Transverse colon (tissue), 4 donors: ENCODE measurements around the gene PROSER2. TPM values are rescaled to one million over a fixed set of nuclear protein-coding genes. Genes with fewer than 3 reads are reported as not detected.

Experiments
- DNase-seq: peaks from one replicate; pipeline ENCODE4 v3.0.0-alpha.2; 2019
- H3K27ac ChIP-seq, 4 donors: fragments of 200-600 bp; sonication (generic); 2 replicates each; pipeline ENCODE4 v1.5.1; 2016 to 2018; ENCODE audit warnings: inconsistent platforms in 4 of 4
- H3K27me3 ChIP-seq: fragments of 200-600 bp; sonication (generic); 2 replicates; pipeline ENCODE4 v1.5.1; 2017; ENCODE audit warnings: inconsistent platforms
- H3K36me3 ChIP-seq, 4 donors: fragments of 200-600 bp; sonication (generic); 2 replicates each; pipeline ENCODE4 v1.5.1; 2017 to 2019; ENCODE audit warnings: inconsistent platforms in 4 of 4
- H3K4me1 ChIP-seq, 4 donors: fragments of 200-600 bp; sonication (generic); 2 replicates each; pipeline ENCODE4 v1.5.1; 2017 to 2020; ENCODE audit warnings: inconsistent platforms in 4 of 4
- H3K4me3 ChIP-seq, 4 donors: fragments of 200-600 bp; sonication (generic); 1 replicate in 1 of 4; 2 replicates in 3 of 4; pipeline versions ENCODE4 v1.5.1 to v1.6.1; 2017 to 2019; ENCODE audit warnings: inconsistent platforms in 4 of 4
- H3K9me3 ChIP-seq, 2 donors: fragments of 200-600 bp; sonication (generic); 2 replicates each; pipeline ENCODE4 v1.5.1; 2017 to 2019; ENCODE audit warnings: inconsistent platforms in 2 of 2
- EP300 ChIP-seq: sonication (generic); formaldehyde crosslinking; IDR thresholded peaks from one replicate; pipeline ENCODE4 v1.6.1; 2017; ENCODE audit warnings: antibody characterized with exemption, low read depth
- POLR2A ChIP-seq: fragments of 450-650 bp; IDR thresholded peaks from one replicate; pipeline ENCODE4 v1.6.1; 2016; ENCODE audit warnings: antibody characterized with exemption, mild to moderate bottlenecking, moderate library complexity
- POLR2AphosphoS5 ChIP-seq, 3 donors: sonication (generic); formaldehyde crosslinking; IDR thresholded peaks; one replicate each; pipeline ENCODE4 v1.6.1; 2016; ENCODE audit warnings: antibody characterized with exemption in 3 of 3
- WGBS, 2 donors: methylation state at CpG; one replicate each; pipeline ENCODE4 v1.1.5; 2018; ENCODE audit warnings: low coverage in 1 of 2; 5-methylcytosine and 5-hydroxymethylcytosine counted together
- in situ Hi-C, 4 donors: fragments of 200-750 bp; cut with MboI; loops; one replicate each; pipeline versions ENCODE4 v1.15.0 to v1.15.1; 2017; ENCODE audit warnings: low sequenced_read_pairs in 3 of 4, low pct_ligation_motif_present in 1 of 4, low pct_unique_long_range_greater_than_20kb in 1 of 4
- intact Hi-C: fragments of 100-400 bp; cut with DNase I; formaldehyde crosslinking; loops from one replicate; pipeline ENCODE4 v1.15.1; 2023; ENCODE audit warnings: low total_unique reads
- total RNA-seq, 4 donors: library from RNA; depleted of rRNA; stranded (reverse); fragments of >200 nt; gene quantifications; one replicate each; pipeline ENCODE4 v1.1.0, GENCODE V29; 2016
- TF ChIP-seq, protein P1 (sequence below), 5 experiments: fragments of 200-600 bp in 3 of 5; fragments of 450-650 bp in 2 of 5; sonication (generic) in 3 of 5; IDR thresholded peaks; 1 replicate in 2 of 5; 2 replicates in 3 of 5; pipeline ENCODE4 v1.5.1; 2016 to 2017; ENCODE audit warnings: antibody characterized with exemption in 5 of 5, inconsistent platforms in 3 of 5, mild to moderate bottlenecking in 2 of 5, moderate library complexity in 1 of 5

Gene PROSER2
- total RNA-seq, 4 donors from 2014 or later, result 4.2 to 29.2 (median 6.9) TPM

GRCh38 chr10:11908991-11909390 lies 85.8 kb downstream of the PROSER2 start:
- H3K27ac ChIP-seq, result no peak overlapping the region
- 97 to 100% methylated on average over 3 to 11 of the region's 11 CpGs for WGBS, 2 donors
- no peak for TF ChIP-seq POLR2AphosphoS5 (IDR thresholded peaks at IDR 0.05)
- no peak for TF ChIP-seq EP300
- no peak for TF ChIP-seq POLR2A
- TF ChIP-seq, protein P1, sequence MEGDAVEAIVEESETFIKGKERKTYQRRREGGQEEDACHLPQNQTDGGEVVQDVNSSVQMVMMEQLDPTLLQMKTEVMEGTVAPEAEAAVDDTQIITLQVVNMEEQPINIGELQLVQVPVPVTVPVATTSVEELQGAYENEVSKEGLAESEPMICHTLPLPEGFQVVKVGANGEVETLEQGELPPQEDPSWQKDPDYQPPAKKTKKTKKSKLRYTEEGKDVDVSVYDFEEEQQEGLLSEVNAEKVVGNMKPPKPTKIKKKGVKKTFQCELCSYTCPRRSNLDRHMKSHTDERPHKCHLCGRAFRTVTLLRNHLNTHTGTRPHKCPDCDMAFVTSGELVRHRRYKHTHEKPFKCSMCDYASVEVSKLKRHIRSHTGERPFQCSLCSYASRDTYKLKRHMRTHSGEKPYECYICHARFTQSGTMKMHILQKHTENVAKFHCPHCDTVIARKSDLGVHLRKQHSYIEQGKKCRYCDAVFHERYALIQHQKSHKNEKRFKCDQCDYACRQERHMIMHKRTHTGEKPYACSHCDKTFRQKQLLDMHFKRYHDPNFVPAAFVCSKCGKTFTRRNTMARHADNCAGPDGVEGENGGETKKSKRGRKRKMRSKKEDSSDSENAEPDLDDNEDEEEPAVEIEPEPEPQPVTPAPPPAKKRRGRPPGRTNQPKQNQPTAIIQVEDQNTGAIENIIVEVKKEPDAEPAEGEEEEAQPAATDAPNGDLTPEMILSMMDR (IDR thresholded peaks at IDR 0.05), result no peak
- H3K4me3 ChIP-seq, result no peak overlapping the region
- in situ Hi-C loops (no loop called here), intact Hi-C loops (no loop called here)
- DNase-seq, result no peak
- H3K27me3 ChIP-seq, result no peaks in the 10 kb centered on the region
- no peaks in the 10 kb centered on the region for H3K36me3 ChIP-seq
- H3K4me1 ChIP-seq, result no peaks in the 10 kb centered on the region
- no peaks in the 10 kb centered on the region for H3K9me3 ChIP-seq

DNA sequence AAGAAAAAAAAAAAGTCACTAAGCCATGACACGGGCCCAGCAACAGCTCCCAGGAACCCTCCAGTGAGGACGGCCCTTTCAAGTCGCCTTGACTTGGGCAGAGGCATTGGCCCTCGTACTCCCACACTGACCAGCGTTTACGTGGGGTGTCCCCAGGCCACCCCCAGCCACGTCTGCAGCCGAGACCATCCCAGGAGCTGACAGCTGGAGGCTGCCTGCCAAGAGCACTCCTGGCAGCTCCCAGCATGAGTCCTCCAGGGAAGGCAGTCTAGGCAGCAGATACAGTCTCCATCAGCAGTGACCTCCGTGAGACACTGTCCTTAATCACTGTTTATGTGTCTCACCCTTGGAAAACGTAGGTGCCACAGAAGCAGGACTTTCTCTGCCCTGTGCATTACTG lies 86.5 kb downstream of the PROSER2 start:
- intact Hi-C loops, result no loop called here
- in situ Hi-C loops, result no loop called here
- no peak for DNase-seq
- no peak for TF ChIP-seq EP300
- TF ChIP-seq, protein P1 (IDR thresholded peaks at IDR 0.05), result no peak
- no peak for TF ChIP-seq POLR2A
- TF ChIP-seq POLR2AphosphoS5 (IDR thresholded peaks at IDR 0.05), result no peak
- H3K4me3 ChIP-seq, result no peak overlapping the region
- no peaks in the 10 kb centered on the region for H3K9me3 ChIP-seq
- no peaks in the 10 kb centered on the region for H3K27me3 ChIP-seq
- no peaks in the 10 kb centered on the region for H3K4me1 ChIP-seq
- no peaks in the 10 kb centered on the region for H3K36me3 ChIP-seq
- 77% methylated on average over 10 of the region's 10 CpGs; no CpG with 5 or more reads in 1 of the 2 donors for WGBS, 2 donors
- H3K27ac ChIP-seq, result no peak overlapping the region

DNA sequence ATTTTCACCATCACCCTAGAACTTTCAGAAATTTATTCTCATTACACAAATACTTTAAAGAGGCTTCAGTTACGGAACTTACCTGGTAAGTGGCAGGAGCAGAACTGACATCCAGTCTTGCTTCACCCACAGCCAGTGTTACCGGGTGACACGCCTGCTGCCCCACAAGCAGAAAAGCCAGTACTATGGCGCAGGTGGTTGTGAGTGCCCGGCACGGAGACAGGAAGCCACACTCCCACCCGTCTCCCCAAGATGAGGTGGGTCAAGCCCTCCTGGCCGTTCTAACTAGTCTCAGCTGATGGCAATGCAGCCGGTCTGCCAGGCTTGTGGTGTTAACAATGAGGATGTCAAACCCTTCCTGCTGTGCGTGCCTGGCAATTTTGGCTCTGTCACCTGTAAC lies 86.9 kb downstream of the PROSER2 start:
- no peak overlapping the region for H3K4me3 ChIP-seq
- H3K9me3 ChIP-seq, result no peaks in the 10 kb centered on the region
- 81 to 100% methylated on average over 1 to 10 of the region's 10 CpGs for WGBS, 2 donors
- intact Hi-C loops, result no loop called here
- no peaks in the 10 kb centered on the region for H3K36me3 ChIP-seq
- no peaks in the 10 kb centered on the region for H3K4me1 ChIP-seq
- no peaks in the 10 kb centered on the region for H3K27me3 ChIP-seq
- no peak overlapping the region for H3K27ac ChIP-seq
- TF ChIP-seq POLR2AphosphoS5 (IDR thresholded peaks at IDR 0.05) (no peak), POLR2A (no peak), EP300 (no peak)
- TF ChIP-seq, protein P1 (IDR thresholded peaks at IDR 0.05), result no peak
- in situ Hi-C loops, result no loop called here
- DNase-seq, result no peak

- no peaks in the 10 kb centered on the region for H3K27me3 ChIP-seq
- H3K27ac ChIP-seq, result no peak overlapping the region
- in situ Hi-C loops (no loop called here), intact Hi-C loops (no loop called here)
- 80% methylated on average over 11 of the region's 11 CpGs; no CpG with 5 or more reads in 1 of the 2 donors for WGBS, 2 donors
- no peaks in the 10 kb centered on the region for H3K9me3 ChIP-seq
- H3K4me3 ChIP-seq, result no peak overlapping the region
- no peaks in the 10 kb centered on the region for H3K4me1 ChIP-seq
- TF ChIP-seq POLR2A (no peak), POLR2AphosphoS5 (IDR thresholded peaks at IDR 0.05) (no peak), EP300 (no peak)
- TF ChIP-seq, protein P1 (IDR thresholded peaks at IDR 0.05), result no peak
- DNase-seq, result no peak
- no peaks in the 10 kb centered on the region for H3K36me3 ChIP-seq
Measured at GRCh38 chr10:11913079-11913641, 90.0 kb downstream of the PROSER2 start.
